Effector memory CD4-positive, alpha-beta T cell (primary cell): ENCODE results near the gene ROPN1.
"Not testable (repeated sequence)": the region's sequence is repeated elsewhere in the genome, so short reads cannot be mapped to it uniquely, and the experiment has no call there.

Source experiments
- DNase-seq, 3 donors: peaks; one replicate each; pipeline ENCODE4 v3.0.0-alpha.2; 2020
- H3K27ac ChIP-seq: 2 replicates; pipeline ENCODE4 v1.7.0; 2013; ENCODE audit warnings: mild to moderate bottlenecking, low read length, moderate library complexity; ENCODE audit not compliant: insufficient read depth, poor library complexity, severe bottlenecking
- H3K27me3 ChIP-seq: replicated peaks from 2 replicates; pipeline ENCODE4 v1.7.0; 2013; ENCODE audit warnings: mild to moderate bottlenecking, low read length; ENCODE audit not compliant: insufficient read depth, control insufficient read depth, poor library complexity, severe bottlenecking
- H3K36me3 ChIP-seq: 2 replicates; pipeline ENCODE4 v1.7.0; 2013; ENCODE audit warnings: mild to moderate bottlenecking, low read length, moderate library complexity; ENCODE audit not compliant: control insufficient read depth, insufficient read depth
- H3K4me1 ChIP-seq: 2 replicates; pipeline ENCODE4 v1.7.0; 2013; ENCODE audit warnings: low read length, mild to moderate bottlenecking; ENCODE audit not compliant: control insufficient read depth, insufficient read depth, poor library complexity, severe bottlenecking
- H3K4me3 ChIP-seq: 2 replicates; pipeline ENCODE4 v1.7.0; 2013; ENCODE audit warnings: low read length, low read depth, mild to moderate bottlenecking; ENCODE audit not compliant: insufficient read depth, poor library complexity, severe bottlenecking
- H3K9me3 ChIP-seq: 2 replicates; pipeline ENCODE4 v1.7.0; 2013; ENCODE audit warnings: mild to moderate bottlenecking, low read length, moderate library complexity; ENCODE audit not compliant: control insufficient read depth

ROPN1 gene

GRCh38 chr3:123976181-123976898 is 15.6 kb downstream of the ROPN1 start:
- H3K36me3 ChIP-seq, H3K4me1 ChIP-seq, H3K27ac ChIP-seq, DNase-seq, H3K9me3 ChIP-seq, H3K4me3 ChIP-seq, H3K27me3 ChIP-seq: not testable (repeated sequence)

- H3K4me1 ChIP-seq, H3K36me3 ChIP-seq, H3K27me3 ChIP-seq, H3K9me3 ChIP-seq, H3K4me3 ChIP-seq, DNase-seq, H3K27ac ChIP-seq: not testable (repeated sequence)
Measured at GRCh38 chr3:123975030-123975429, 16.9 kb downstream of the ROPN1 start.

- H3K27ac ChIP-seq = no peak overlapping the region
- H3K4me1 ChIP-seq = no peaks in the 10 kb centered on the region
- H3K36me3 ChIP-seq = no peaks in the 10 kb centered on the region
- no peaks in the 10 kb centered on the region for H3K9me3 ChIP-seq
- no peak overlapping the region for H3K4me3 ChIP-seq
- DNase-seq = no peak
- H3K27me3 ChIP-seq = no peaks in the 10 kb centered on the region
Measured at GRCh38 chr3:123971406-123971805, 20.5 kb downstream of the ROPN1 start.

GRCh38 chr3:123967260-123967659 is 24.7 kb downstream of the ROPN1 start:
- not testable (repeated sequence) for H3K4me3 ChIP-seq, H3K4me1 ChIP-seq, H3K27ac ChIP-seq, H3K9me3 ChIP-seq, H3K27me3 ChIP-seq, DNase-seq, H3K36me3 ChIP-seq

GRCh38 chr3:123966799-123967198 is 25.1 kb downstream of the ROPN1 start:
- H3K27me3 ChIP-seq = not testable (repeated sequence)

GRCh38 chr3:123964793-123965192 is 27.1 kb downstream of the ROPN1 start:
- not testable (repeated sequence) for H3K4me3 ChIP-seq, DNase-seq, H3K27me3 ChIP-seq, H3K27ac ChIP-seq, H3K9me3 ChIP-seq, H3K36me3 ChIP-seq, H3K4me1 ChIP-seq

More at GRCh38 chr3:123966799-123967198, 25.1 kb downstream of the ROPN1 start:
- not testable (repeated sequence) for DNase-seq, H3K4me1 ChIP-seq, H3K4me3 ChIP-seq, H3K9me3 ChIP-seq, H3K27ac ChIP-seq, H3K36me3 ChIP-seq

GRCh38 chr3:123961508-123961856 is 30.4 kb downstream of the ROPN1 start:
- H3K9me3 ChIP-seq = no peaks in the 10 kb centered on the region
- H3K27me3 ChIP-seq = no peaks in the 10 kb centered on the region
- no peaks in the 10 kb centered on the region for H3K4me1 ChIP-seq
- peak overlapping the region; percentile 81 for H3K4me3 ChIP-seq
- peak overlapping the region; percentile 63 for H3K27ac ChIP-seq
- no peaks in the 10 kb centered on the region for H3K36me3 ChIP-seq
- no peak for DNase-seq

GRCh38 chr3:123960781-123961507 is 31.0 kb downstream of the ROPN1 start, which contains the start of gene CCDC14:
Gene CCDC14 (minus strand): TSS chr3:123961229. CDS start chr3:123961173, 56 bp downstream.
- Histone ChIP-seq H3K27me3 (no peaks in the 10 kb centered on the region), H3K4me1 (no peaks in the 10 kb centered on the region), H3K9me3 (no peaks in the 10 kb centered on the region), H3K27ac (peak within 1 kb of the TSS; percentile 63), H3K4me3 (peak within 1 kb of the TSS; percentile 81), H3K36me3 (no peaks in the 10 kb centered on the region)
- DNase-seq = peak; percentile 63 to 73 (median 70)

- no peak for DNase-seq
- H3K4me1 ChIP-seq = no peaks in the 10 kb centered on the region
- no peaks in the 10 kb centered on the region for H3K27me3 ChIP-seq
- no peak overlapping the region for H3K27ac ChIP-seq
- no peak overlapping the region for H3K4me3 ChIP-seq
- H3K36me3 ChIP-seq = peaks cover 17% of the 10 kb centered on the region
- H3K9me3 ChIP-seq = no peaks in the 10 kb centered on the region
Measured at GRCh38 chr3:123953735-123954134, 38.2 kb downstream of the ROPN1 start.

- Histone ChIP-seq H3K27ac (no peak overlapping the region), H3K9me3 (no peaks in the 10 kb centered on the region), H3K4me1 (no peaks in the 10 kb centered on the region), H3K27me3 (no peaks in the 10 kb centered on the region), H3K36me3 (peaks cover 17% of the 10 kb centered on the region), H3K4me3 (no peak overlapping the region)
- no peak for DNase-seq
Measured at GRCh38 chr3:123952844-123953520, 38.9 kb downstream of the ROPN1 start.
